Measurements from ENCODE around the gene RNU6-1. TPM values are rescaled to one million over a fixed set of nuclear protein-coding genes. Genes with fewer than 3 reads are reported as not detected.

RNU6-1 gene
- total RNA-seq, 1 donor, result not detected

DNA sequence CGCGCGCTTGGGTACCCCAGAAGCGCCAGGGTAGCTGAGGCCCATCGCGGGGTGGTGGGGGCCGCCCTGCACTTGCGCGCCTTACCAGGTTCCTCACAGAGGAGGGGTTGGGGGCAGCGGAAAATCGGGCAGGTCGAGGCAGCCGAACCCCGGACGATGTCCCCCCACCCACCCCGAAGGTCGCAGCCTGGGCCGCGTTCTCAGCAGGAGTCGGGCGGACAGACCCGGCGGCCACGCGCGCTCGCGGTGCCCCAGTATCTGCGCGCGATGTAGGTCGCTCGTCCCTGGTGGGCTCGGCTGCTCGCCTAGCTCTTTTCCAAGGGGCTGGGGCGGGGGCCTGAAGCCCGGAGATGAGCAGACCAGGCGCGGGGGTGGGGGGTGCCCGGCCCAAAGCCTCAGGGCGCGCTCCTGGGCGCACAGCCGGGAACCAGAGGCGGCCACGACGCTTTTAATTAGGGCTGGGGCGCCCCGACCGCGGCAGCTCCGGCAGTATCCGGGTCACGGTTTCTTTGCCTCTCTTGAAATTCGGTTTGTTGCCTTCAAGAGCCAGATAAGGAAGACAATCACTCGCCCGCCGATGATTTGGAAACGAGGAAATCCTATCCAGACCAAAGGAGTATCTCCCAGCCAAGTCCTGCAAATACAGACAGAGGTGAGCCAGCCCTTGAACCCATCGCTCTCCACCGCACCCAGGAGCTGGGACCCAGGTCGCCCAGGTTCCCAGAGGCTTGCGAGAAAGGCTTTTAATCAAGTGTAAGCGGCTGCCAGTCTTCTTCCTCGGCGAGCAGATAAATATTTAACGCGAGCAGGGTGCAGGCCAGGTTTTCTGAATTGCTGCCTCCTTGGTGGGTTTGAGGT, 10.0 kb downstream of the RNU6-1 start:
- TF ChIP-seq, protein P1, sequence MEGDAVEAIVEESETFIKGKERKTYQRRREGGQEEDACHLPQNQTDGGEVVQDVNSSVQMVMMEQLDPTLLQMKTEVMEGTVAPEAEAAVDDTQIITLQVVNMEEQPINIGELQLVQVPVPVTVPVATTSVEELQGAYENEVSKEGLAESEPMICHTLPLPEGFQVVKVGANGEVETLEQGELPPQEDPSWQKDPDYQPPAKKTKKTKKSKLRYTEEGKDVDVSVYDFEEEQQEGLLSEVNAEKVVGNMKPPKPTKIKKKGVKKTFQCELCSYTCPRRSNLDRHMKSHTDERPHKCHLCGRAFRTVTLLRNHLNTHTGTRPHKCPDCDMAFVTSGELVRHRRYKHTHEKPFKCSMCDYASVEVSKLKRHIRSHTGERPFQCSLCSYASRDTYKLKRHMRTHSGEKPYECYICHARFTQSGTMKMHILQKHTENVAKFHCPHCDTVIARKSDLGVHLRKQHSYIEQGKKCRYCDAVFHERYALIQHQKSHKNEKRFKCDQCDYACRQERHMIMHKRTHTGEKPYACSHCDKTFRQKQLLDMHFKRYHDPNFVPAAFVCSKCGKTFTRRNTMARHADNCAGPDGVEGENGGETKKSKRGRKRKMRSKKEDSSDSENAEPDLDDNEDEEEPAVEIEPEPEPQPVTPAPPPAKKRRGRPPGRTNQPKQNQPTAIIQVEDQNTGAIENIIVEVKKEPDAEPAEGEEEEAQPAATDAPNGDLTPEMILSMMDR (IDR thresholded peaks at IDR 0.05; ENCODE audit: insufficient read depth, low read depth, low read length), result no peak
- no peak overlapping the region for H3K4me3 ChIP-seq (ENCODE audit: low read depth, low read length)
- DNase-seq (ENCODE audit: low read depth), result no peak

GRCh38 chr15:67828969-67829646, 10.7 kb downstream of the RNU6-1 start:
- no peak overlapping the region for H3K4me3 ChIP-seq (ENCODE audit: low read depth, low read length)
- TF ChIP-seq, protein P1 (IDR thresholded peaks at IDR 0.05; ENCODE audit: insufficient read depth, low read depth, low read length), result no peak
- no peak for DNase-seq (ENCODE audit: low read depth)

GRCh38 chr15:67828278-67828968, 11.4 kb downstream of the RNU6-1 start:
- no peak for DNase-seq (ENCODE audit: low read depth)
- TF ChIP-seq, protein P1 (IDR thresholded peaks at IDR 0.05; ENCODE audit: insufficient read depth, low read depth, low read length), result no peak
- no peak overlapping the region for H3K4me3 ChIP-seq (ENCODE audit: low read depth, low read length)

- no peak overlapping the region for H3K4me3 ChIP-seq (ENCODE audit: low read depth, low read length)
- no peak for DNase-seq (ENCODE audit: low read depth)
- TF ChIP-seq, protein P1 (IDR thresholded peaks at IDR 0.05; ENCODE audit: insufficient read depth, low read depth, low read length), result no peak
These were observed 12.1 kb downstream of the RNU6-1 start for GRCh38 chr15:67827562-67828277.

DNA sequence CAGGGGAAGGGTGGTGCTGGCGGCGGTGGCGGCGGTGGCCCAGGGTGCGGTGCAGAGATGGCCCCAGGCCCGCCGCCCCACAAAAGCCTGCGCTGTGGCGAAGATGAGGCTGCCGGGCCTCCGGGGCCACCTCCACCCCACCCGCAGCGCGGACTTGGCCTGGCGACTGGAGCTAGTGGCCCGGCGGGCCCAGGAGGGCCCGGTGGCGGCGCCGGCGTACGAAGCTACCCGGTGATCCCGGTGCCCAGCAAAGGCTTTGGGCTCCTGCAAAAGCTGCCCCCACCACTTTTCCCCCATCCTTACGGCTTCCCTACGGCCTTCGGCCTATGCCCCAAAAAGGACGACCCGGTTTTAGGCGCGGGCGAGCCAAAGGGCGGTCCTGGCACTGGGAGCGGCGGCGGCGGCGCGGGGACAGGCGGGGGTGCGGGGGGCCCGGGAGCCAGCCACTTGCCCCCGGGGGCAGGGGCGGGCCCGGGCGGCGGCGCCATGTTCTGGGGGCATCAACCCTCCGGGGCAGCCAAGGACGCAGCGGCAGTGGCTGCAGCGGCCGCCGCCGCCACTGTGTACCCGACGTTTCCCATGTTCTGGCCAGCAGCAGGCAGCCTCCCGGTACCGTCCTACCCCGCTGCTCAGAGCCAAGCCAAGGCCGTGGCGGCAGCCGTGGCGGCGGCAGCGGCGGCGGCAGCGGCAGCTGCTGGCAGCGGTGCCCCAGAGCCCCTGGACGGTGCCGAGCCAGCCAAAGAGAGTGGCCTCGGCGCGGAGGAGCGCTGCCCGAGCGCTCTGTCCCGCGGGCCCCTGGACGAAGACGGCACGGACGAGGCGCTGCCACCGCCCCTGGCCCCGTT, 12.9 kb downstream of the RNU6-1 start:
- DNase-seq (ENCODE audit: low read depth), result no peak
- TF ChIP-seq, protein P1 (IDR thresholded peaks at IDR 0.05; ENCODE audit: insufficient read depth, low read depth, low read length), result no peak
- no peak overlapping the region for H3K4me3 ChIP-seq (ENCODE audit: low read depth, low read length)

Measured in fibroblast of villous mesenchyme (primary cell).